ENCODE results near the gene ATP2B3.

DNA sequence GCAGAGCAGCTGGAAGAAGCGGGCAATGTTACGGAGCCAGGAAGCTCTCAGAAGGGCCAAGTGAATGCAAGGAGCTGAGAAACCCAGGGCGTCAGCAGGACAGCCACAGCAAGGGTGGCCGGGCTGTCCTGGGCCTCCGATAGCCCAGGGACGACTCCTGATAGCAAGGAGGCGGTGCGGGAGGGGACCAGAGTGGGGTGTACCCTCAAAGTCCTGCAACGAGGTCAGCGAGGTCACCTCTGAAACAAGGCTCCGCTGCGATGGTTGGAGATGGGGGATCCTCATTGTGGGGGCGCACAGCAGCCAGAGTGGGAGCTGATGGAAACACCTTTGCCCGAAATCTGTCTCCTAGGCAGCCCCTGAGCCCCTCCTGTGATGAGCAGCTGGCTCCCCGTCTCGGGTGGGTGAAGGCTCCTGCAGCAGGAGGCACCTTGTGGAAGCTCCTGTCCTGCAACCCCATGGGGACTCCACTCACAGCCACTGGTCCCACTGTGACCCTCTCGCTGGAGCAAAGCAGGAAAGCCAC lies 85.8 kb downstream of the ATP2B3 start:
- TF ChIP-seq CTCF (IDR thresholded peaks at IDR 0.05): no peak
- no peak for TF ChIP-seq POLR2A (IDR thresholded peaks at IDR 0.05)
- no peak for TF ChIP-seq POLR2AphosphoS5 (IDR thresholded peaks at IDR 0.05; ENCODE audit: insufficient read depth in 1 of 2, low read depth in 1 of 2)
